HEK293 (cell line): ENCODE data around the gene KRTAP13-1.

ENCODE experiments used
- CTCF ChIA-PET: fragments of 350-600 bp; formaldehyde crosslinking; extraction: SDS; loops from one replicate; lab custom pipeline; 2021; ENCODE audit warnings: antibody characterized with exemption; lab: Yijun Ruan, JAX
- POLR2A ChIA-PET: fragments of 300-600 bp; formaldehyde crosslinking; extraction: SDS; loops from one replicate; lab custom pipeline; 2020; ENCODE audit warnings: antibody characterized with exemption, inconsistent platforms; lab: Yijun Ruan, JAX
- H3K27ac ChIP-seq: fragments of 200-500 bp; sonication (Bioruptor generic); 2 replicates; pipeline ENCODE4 v1.5.1; 2014; ENCODE audit warnings: low read depth, low read length, control low read depth, inconsistent platforms; ENCODE audit errors: extremely low read depth
- H3K36me3 ChIP-seq, 2 experiments: fragments of 200-500 bp in 1 of 2; sonication (Bioruptor generic) in 1 of 2; 1 replicate in 1 of 2; 2 replicates in 1 of 2; pipeline ENCODE4 v1.5.1; 2014 to 2017; ENCODE audit warnings: inconsistent platforms in 2 of 2, low read length in 2 of 2; ENCODE audit not compliant: control insufficient read depth in 2 of 2, insufficient read depth in 1 of 2
- H3K4me1 ChIP-seq: fragments of 200-500 bp; sonication (Bioruptor generic); 2 replicates; pipeline ENCODE4 v1.5.1; 2014; ENCODE audit warnings: mild to moderate bottlenecking, low read length, inconsistent platforms; ENCODE audit not compliant: control insufficient read depth, insufficient read depth
- H3K4me3 ChIP-seq: 2 replicates; pipeline ENCODE4 v1.5.1; 2011; ENCODE audit warnings: low read depth, mild to moderate bottlenecking, control low read depth, low read length, moderate library complexity
- H3K9me3 ChIP-seq: fragments of 200-500 bp; sonication (Bioruptor generic); 2 replicates; pipeline ENCODE4 v1.5.1; 2014; ENCODE audit warnings: low read depth, low read length, inconsistent platforms; ENCODE audit not compliant: control insufficient read depth, insufficient read depth
- BCL11B ChIP-seq: fragments of 450-650 bp; formaldehyde crosslinking; IDR thresholded peaks from 2 replicates; pipeline ENCODE4 v1.5.1; 2016; ENCODE audit warnings: low read depth, missing biosample characterization, missing genetic modification characterization
- EGR2 ChIP-seq: fragments of 450-650 bp; formaldehyde crosslinking; IDR thresholded peaks from 2 replicates; pipeline ENCODE4 v1.5.1; 2016; ENCODE audit warnings: low read depth, missing biosample characterization, missing genetic modification characterization
- HOXD13 ChIP-seq: sonication (generic); formaldehyde crosslinking; IDR thresholded peaks from 2 replicates; pipeline ENCODE4 v1.8.0; 2022; ENCODE audit warnings: missing genetic modification reagents, borderline replicate concordance
- KLF8 ChIP-seq: fragments of 450-650 bp; formaldehyde crosslinking; IDR thresholded peaks from 2 replicates; pipeline ENCODE4 v1.5.1; 2016; ENCODE audit warnings: missing biosample characterization, missing genetic modification characterization
- KLF9 ChIP-seq: fragments of 450-650 bp; formaldehyde crosslinking; IDR thresholded peaks from 2 replicates; pipeline ENCODE4 v1.5.1; 2016; ENCODE audit warnings: missing biosample characterization, missing genetic modification characterization, low read depth
- MZF1 ChIP-seq: fragments of 450-650 bp; formaldehyde crosslinking; IDR thresholded peaks from 2 replicates; pipeline ENCODE4 v1.5.1; 2017; ENCODE audit warnings: missing biosample characterization, missing genetic modification characterization, borderline replicate concordance
- PRDM1 ChIP-seq: fragments of 450-650 bp; formaldehyde crosslinking; IDR thresholded peaks from 2 replicates; pipeline ENCODE4; 2016; ENCODE audit warnings: missing biosample characterization, missing genetic modification characterization
- SCRT2 ChIP-seq: fragments of 450-650 bp; formaldehyde crosslinking; IDR thresholded peaks from 2 replicates; pipeline ENCODE4 v1.5.1; 2016; ENCODE audit warnings: missing biosample characterization, missing genetic modification characterization
- YY2 ChIP-seq: fragments of 450-650 bp; formaldehyde crosslinking; IDR thresholded peaks from 2 replicates; pipeline ENCODE4 v1.5.1; 2016; ENCODE audit warnings: missing biosample characterization, missing genetic modification characterization
- ZEB2 ChIP-seq: fragments of 450-650 bp; formaldehyde crosslinking; IDR thresholded peaks from 2 replicates; pipeline ENCODE4 v1.5.1; 2016; ENCODE audit warnings: missing biosample characterization, missing genetic modification characterization
- ZFP37 ChIP-seq: fragments of 450-650 bp; formaldehyde crosslinking; IDR thresholded peaks from 2 replicates; pipeline ENCODE4 v1.5.1; 2016; ENCODE audit warnings: missing biosample characterization, missing genetic modification characterization
- ZNF302 ChIP-seq: fragments of 450-650 bp; formaldehyde crosslinking; IDR thresholded peaks from 2 replicates; pipeline ENCODE4 v1.5.1; 2016; ENCODE audit warnings: missing biosample characterization, missing genetic modification characterization, low read depth
- ZNF350 ChIP-seq: fragments of 450-650 bp; formaldehyde crosslinking; IDR thresholded peaks from 2 replicates; pipeline ENCODE4 v1.5.0; 2017; ENCODE audit warnings: missing biosample characterization, mild to moderate bottlenecking, missing genetic modification characterization
- ZNF391 ChIP-seq: fragments of 450-650 bp; formaldehyde crosslinking; IDR thresholded peaks from 2 replicates; pipeline ENCODE4 v1.5.1; 2016; ENCODE audit warnings: low read depth, missing biosample characterization, missing genetic modification characterization, borderline replicate concordance
- ZNF48 ChIP-seq: fragments of 450-650 bp; formaldehyde crosslinking; IDR thresholded peaks from 2 replicates; pipeline ENCODE4 v1.5.1; 2016; ENCODE audit warnings: missing biosample characterization, missing genetic modification characterization
- ZNF521 ChIP-seq: fragments of 450-650 bp; formaldehyde crosslinking; IDR thresholded peaks from 2 replicates; pipeline ENCODE4 v1.5.1; 2017; ENCODE audit warnings: missing biosample characterization, mild to moderate bottlenecking, missing genetic modification characterization
- ZNF658 ChIP-seq: fragments of 450-650 bp; formaldehyde crosslinking; IDR thresholded peaks from 2 replicates; pipeline ENCODE4; 2016; ENCODE audit warnings: missing biosample characterization, missing genetic modification characterization
- ZNF707 ChIP-seq: fragments of 450-650 bp; formaldehyde crosslinking; IDR thresholded peaks from 2 replicates; pipeline ENCODE4 v1.5.1; 2016; ENCODE audit warnings: missing biosample characterization, missing genetic modification characterization
- ZNF776 ChIP-seq: fragments of 450-650 bp; formaldehyde crosslinking; IDR thresholded peaks from 2 replicates; pipeline ENCODE4 v1.5.0; 2017; ENCODE audit warnings: missing biosample characterization, missing genetic modification characterization, borderline replicate concordance
- ZSCAN16 ChIP-seq: fragments of 450-650 bp; formaldehyde crosslinking; IDR thresholded peaks from 2 replicates; pipeline ENCODE4 v1.5.1; 2016; ENCODE audit warnings: missing biosample characterization, missing genetic modification characterization
- TF ChIP-seq, protein P1 (sequence below): fragments of 450-650 bp; formaldehyde crosslinking; IDR thresholded peaks from 2 replicates; pipeline ENCODE4 v1.5.1; 2016; ENCODE audit warnings: missing biosample characterization, missing genetic modification characterization
- TF ChIP-seq, protein P2 (sequence below): fragments of 450-650 bp; IDR thresholded peaks from 2 replicates; pipeline ENCODE4 v1.5.1; 2018; ENCODE audit warnings: missing biosample characterization, missing genetic modification characterization
- TF ChIP-seq, protein P3 (sequence below): fragments of 450-650 bp; formaldehyde crosslinking; IDR thresholded peaks from 2 replicates; pipeline ENCODE4 v1.5.1; 2016; ENCODE audit warnings: missing biosample characterization, missing genetic modification characterization
- TF ChIP-seq, protein P4 (sequence below): fragments of 450-650 bp; formaldehyde crosslinking; IDR thresholded peaks from 2 replicates; pipeline ENCODE4 v1.5.1; 2016; ENCODE audit warnings: missing biosample characterization, missing genetic modification characterization

The KRTAP13-1 gene

DNA sequence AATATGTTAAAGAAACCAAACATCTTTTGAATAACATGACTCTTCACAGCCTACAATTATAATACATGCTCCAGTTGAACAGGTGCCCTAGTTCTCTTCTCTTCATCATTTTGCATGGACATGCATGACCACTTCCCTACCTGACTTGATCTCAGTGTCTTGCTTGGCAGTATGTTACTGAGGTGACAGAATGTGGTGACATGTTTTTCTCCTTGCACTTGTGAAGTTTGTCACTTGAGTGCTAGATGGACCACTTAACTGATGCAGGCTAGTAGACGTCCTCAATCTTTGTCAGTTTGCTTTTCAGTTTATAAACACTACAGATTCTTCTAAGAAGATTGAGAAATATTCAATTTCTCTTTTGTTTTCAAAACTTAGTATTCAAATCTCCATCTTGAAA is 13.6 kb upstream of the KRTAP13-1 start (continued):
- TF ChIP-seq ZNF302 (tag by site-specific recombination) (no peak), YY2 (tag by site-specific recombination) (no peak)

DNA sequence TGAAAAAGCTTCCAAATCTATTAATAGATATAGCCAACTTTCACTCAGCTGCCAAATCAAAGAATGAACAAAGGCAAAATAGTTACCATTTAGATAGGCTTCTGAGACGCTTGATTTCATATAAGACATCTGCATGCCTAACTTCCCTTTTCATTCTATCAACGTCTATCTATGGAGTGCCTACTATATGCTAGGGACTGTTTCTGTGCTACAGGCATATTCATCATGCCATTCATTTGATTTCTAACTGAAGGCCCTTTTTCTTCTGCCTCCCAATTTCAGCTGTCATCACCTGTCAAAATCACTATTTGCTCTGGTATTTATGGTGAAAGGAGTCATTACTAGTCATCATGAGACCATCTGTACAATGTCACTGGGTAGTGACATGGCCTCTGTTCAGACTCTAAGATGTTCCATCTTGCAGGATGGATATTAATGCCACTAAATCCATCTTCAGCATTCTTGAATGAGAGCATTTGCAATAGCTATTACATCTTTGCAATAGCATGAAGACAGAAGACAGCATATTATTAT is 4.3 kb upstream of the KRTAP13-1 start:
- Histone ChIP-seq H3K4me3 (no peak overlapping the region), H3K9me3 (no peaks in the 10 kb centered on the region), H3K4me1 (no peaks in the 10 kb centered on the region), H3K36me3 (no peaks in the 10 kb centered on the region), H3K27ac (no peak overlapping the region)
- POLR2A ChIA-PET: no interaction called here
- CTCF ChIA-PET: interaction anchor here (1.4 to 2.1 kb wide), 2 partner anchors 18 to 51 kb away, joined by 8 to 9 read pairs; no protein-coding TSS in a partner anchor
- TF ChIP-seq ZEB2 (tag by site-specific recombination) (no peak), EGR2 (tag by site-specific recombination) (no peak), ZNF350 (tag by site-specific recombination) (no peak), ZSCAN16 (tag by site-specific recombination) (no peak), BCL11B (tag by site-specific recombination) (no peak), ZNF48 (tag by site-specific recombination) (no peak), ZNF707 (tag by site-specific recombination) (no peak), ZNF776 (tag by site-specific recombination) (no peak), MZF1 (tag by site-specific recombination) (no peak), PRDM1 (tag by site-specific recombination) (no peak), ZNF391 (tag by site-specific recombination) (no peak), ZNF521 (tag by site-specific recombination) (no peak)
- TF ChIP-seq, protein P1, sequence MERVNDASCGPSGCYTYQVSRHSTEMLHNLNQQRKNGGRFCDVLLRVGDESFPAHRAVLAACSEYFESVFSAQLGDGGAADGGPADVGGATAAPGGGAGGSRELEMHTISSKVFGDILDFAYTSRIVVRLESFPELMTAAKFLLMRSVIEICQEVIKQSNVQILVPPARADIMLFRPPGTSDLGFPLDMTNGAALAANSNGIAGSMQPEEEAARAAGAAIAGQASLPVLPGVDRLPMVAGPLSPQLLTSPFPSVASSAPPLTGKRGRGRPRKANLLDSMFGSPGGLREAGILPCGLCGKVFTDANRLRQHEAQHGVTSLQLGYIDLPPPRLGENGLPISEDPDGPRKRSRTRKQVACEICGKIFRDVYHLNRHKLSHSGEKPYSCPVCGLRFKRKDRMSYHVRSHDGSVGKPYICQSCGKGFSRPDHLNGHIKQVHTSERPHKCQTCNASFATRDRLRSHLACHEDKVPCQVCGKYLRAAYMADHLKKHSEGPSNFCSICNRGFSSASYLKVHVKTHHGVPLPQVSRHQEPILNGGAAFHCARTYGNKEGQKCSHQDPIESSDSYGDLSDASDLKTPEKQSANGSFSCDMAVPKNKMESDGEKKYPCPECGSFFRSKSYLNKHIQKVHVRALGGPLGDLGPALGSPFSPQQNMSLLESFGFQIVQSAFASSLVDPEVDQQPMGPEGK (tag by site-specific recombination): no peak
- TF ChIP-seq, protein P2, sequence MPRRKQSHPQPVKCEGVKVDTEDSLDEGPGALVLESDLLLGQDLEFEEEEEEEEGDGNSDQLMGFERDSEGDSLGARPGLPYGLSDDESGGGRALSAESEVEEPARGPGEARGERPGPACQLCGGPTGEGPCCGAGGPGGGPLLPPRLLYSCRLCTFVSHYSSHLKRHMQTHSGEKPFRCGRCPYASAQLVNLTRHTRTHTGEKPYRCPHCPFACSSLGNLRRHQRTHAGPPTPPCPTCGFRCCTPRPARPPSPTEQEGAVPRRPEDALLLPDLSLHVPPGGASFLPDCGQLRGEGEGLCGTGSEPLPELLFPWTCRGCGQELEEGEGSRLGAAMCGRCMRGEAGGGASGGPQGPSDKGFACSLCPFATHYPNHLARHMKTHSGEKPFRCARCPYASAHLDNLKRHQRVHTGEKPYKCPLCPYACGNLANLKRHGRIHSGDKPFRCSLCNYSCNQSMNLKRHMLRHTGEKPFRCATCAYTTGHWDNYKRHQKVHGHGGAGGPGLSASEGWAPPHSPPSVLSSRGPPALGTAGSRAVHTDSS (tag by site-specific recombination): no peak
- TF ChIP-seq, protein P3, sequence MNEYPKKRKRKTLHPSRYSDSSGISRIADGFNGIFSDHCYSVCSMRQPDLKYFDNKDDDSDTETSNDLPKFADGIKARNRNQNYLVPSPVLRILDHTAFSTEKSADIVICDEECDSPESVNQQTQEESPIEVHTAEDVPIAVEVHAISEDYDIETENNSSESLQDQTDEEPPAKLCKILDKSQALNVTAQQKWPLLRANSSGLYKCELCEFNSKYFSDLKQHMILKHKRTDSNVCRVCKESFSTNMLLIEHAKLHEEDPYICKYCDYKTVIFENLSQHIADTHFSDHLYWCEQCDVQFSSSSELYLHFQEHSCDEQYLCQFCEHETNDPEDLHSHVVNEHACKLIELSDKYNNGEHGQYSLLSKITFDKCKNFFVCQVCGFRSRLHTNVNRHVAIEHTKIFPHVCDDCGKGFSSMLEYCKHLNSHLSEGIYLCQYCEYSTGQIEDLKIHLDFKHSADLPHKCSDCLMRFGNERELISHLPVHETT (tag by site-specific recombination): no peak

DNA sequence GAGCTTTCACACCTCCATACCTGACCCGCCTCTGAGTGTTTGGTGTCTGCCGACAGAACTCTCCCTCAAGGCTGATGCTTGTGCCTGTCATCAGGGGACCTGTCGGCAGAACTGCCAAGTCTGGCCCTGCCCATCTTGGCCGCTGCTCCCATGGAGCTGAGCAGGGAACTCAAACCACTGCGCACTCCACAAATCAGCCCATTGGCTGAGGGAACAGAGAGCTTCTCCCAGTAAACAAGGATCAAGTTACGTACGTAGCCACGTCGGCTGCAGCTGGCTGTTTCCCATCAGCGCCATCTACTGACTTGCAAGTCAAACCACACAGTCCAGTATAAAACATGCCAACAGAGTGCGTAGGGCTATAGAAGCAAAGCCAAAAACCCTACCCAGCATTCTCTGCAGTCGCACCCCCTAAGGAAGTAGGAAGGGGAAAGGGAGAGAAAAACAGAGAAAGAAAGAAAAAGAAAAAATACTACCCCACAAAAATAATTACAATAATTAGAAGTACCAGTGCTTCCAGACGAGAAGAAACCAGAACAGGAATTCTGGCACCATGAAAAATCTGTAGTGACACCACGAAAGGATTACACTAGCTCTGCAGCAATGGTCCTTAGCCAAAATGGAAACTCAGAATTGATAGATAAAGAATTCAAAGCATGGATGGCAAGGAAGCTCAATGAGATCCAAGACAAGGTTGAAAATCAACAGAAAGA is 13.1 kb downstream of the KRTAP13-1 start:
- H3K36me3 ChIP-seq: no peaks in the 10 kb centered on the region
- H3K27ac ChIP-seq: no peak overlapping the region
- H3K9me3 ChIP-seq: no peaks in the 10 kb centered on the region
- CTCF ChIA-PET: interaction anchor here (0.6 to 2.0 kb wide), 36 partner anchors 9 to 981 kb away, joined by 3 to 18 read pairs (median 4); partner anchors contain the start of gene KRTAP27-1
- no peak overlapping the region for H3K4me3 ChIP-seq
- H3K4me1 ChIP-seq: no peaks in the 10 kb centered on the region
- POLR2A ChIA-PET: no interaction called here
- TF ChIP-seq HOXD13 (no peak), KLF9 (tag by site-specific recombination) (no peak), ZFP37 (tag by site-specific recombination) (no peak), KLF8 (tag by site-specific recombination) (0 out of 2 replicates have a peak, but pooled peaks have one; percentile 23), SCRT2 (tag by site-specific recombination) (peak; percentile 39; the same call in 1 of the 2 replicates), ZNF658 (no peak)
- TF ChIP-seq, protein P4, sequence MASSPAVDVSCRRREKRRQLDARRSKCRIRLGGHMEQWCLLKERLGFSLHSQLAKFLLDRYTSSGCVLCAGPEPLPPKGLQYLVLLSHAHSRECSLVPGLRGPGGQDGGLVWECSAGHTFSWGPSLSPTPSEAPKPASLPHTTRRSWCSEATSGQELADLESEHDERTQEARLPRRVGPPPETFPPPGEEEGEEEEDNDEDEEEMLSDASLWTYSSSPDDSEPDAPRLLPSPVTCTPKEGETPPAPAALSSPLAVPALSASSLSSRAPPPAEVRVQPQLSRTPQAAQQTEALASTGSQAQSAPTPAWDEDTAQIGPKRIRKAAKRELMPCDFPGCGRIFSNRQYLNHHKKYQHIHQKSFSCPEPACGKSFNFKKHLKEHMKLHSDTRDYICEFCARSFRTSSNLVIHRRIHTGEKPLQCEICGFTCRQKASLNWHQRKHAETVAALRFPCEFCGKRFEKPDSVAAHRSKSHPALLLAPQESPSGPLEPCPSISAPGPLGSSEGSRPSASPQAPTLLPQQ: no peak
- TF ChIP-seq, protein P3 (tag by site-specific recombination): no peak
